Suprapubic skin (tissue), 4 donors: Measurements from ENCODE around the gene RAET1E. TPM values are rescaled to one million over a fixed set of nuclear protein-coding genes. Genes with fewer than 3 reads are reported as not detected.
A peak's percentile ranks its signal among the peaks of the same experiment; 100 is the strongest.

Source experiments
- DNase-seq, 2 donors: peaks; one replicate each; pipeline ENCODE4 v3.0.0-alpha.2; 2019; ENCODE audit warnings: low spot score in 2 of 2
- H3K27ac ChIP-seq: fragments of 200-600 bp; sonication (generic); one replicate; pipeline ENCODE4 v1.5.1; 2019
- H3K27me3 ChIP-seq: fragments of 200-600 bp; sonication (generic); one replicate; pipeline ENCODE4 v1.5.1; 2019
- H3K36me3 ChIP-seq: fragments of 200-600 bp; sonication (generic); one replicate; pipeline ENCODE4 v1.5.1; 2019
- H3K4me1 ChIP-seq: fragments of 200-600 bp; sonication (generic); one replicate; pipeline ENCODE4 v1.5.1; 2019
- H3K4me3 ChIP-seq: fragments of 200-600 bp; sonication (generic); one replicate; pipeline ENCODE4 v1.5.1; 2019; ENCODE audit warnings: mild to moderate bottlenecking
- H3K9me3 ChIP-seq: fragments of 200-600 bp; sonication (generic); one replicate; pipeline ENCODE4 v1.5.1; 2019
- EP300 ChIP-seq: sonication (generic); formaldehyde crosslinking; IDR thresholded peaks from one replicate; pipeline ENCODE4 v1.6.1; 2017; ENCODE audit warnings: antibody characterized with exemption
- POLR2A ChIP-seq, 2 donors: fragments of 450-650 bp; IDR thresholded peaks; one replicate each; pipeline ENCODE4 v1.6.1; 2017; ENCODE audit warnings: antibody characterized with exemption in 2 of 2, mild to moderate bottlenecking in 2 of 2, moderate library complexity in 2 of 2
- POLR2AphosphoS5 ChIP-seq, 3 donors: sonication (generic); formaldehyde crosslinking; IDR thresholded peaks; one replicate each; pipeline ENCODE4 v1.6.1; 2017; ENCODE audit warnings: antibody characterized with exemption in 3 of 3
- WGBS: methylation state at CpG from one replicate; pipeline ENCODE4 v1.1.5; 2018; 5-methylcytosine and 5-hydroxymethylcytosine counted together
- total RNA-seq, 4 donors: library from RNA; depleted of rRNA; stranded (reverse); fragments of >200 nt; gene quantifications; one replicate each; pipeline ENCODE4 v1.1.0, GENCODE V29; 2016
- TF ChIP-seq, protein P1 (sequence below), 2 donors: fragments of 200-600 bp in 1 of 2; fragments of 450-650 bp in 1 of 2; sonication (generic) in 1 of 2; IDR thresholded peaks; one replicate each; pipeline ENCODE4 v1.5.1; 2016 to 2019; ENCODE audit warnings: antibody characterized with exemption in 2 of 2, mild to moderate bottlenecking in 1 of 2, moderate library complexity in 1 of 2

The RAET1E gene
- total RNA-seq, 4 donors from 2014 or later = 14.4 to 46.8 (median 22.8) TPM

DNA sequence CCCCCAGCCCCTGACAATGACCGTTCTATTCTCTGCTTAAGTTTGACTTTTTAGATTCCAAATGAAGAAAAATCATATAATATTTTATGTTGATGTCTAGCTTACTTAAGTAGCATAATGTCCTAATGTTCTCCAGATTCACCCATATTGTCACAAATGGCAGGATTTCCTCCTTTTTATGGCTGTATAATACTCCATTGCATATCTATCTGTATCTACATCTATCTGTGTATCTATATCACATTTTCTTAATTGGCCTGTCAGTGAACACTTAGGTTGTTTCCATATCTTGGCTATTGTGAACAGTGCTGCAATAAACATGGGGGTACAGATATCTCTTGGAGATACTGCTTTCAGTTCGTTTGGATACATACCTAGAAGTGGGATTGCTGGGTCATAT is 26.7 kb downstream of the RAET1E start:
- Histone ChIP-seq H3K9me3 (no peaks in the 10 kb centered on the region), H3K27me3 (no peaks in the 10 kb centered on the region), H3K4me3 (no peak overlapping the region), H3K27ac (no peak overlapping the region), H3K4me1 (no peaks in the 10 kb centered on the region), H3K36me3 (no peaks in the 10 kb centered on the region)
- 93% methylated on average over 2 of the region's 2 CpGs for WGBS
- TF ChIP-seq POLR2AphosphoS5 (IDR thresholded peaks at IDR 0.05) = no peak
- TF ChIP-seq POLR2A (IDR thresholded peaks at IDR 0.05) = no peak
- TF ChIP-seq, protein P1, sequence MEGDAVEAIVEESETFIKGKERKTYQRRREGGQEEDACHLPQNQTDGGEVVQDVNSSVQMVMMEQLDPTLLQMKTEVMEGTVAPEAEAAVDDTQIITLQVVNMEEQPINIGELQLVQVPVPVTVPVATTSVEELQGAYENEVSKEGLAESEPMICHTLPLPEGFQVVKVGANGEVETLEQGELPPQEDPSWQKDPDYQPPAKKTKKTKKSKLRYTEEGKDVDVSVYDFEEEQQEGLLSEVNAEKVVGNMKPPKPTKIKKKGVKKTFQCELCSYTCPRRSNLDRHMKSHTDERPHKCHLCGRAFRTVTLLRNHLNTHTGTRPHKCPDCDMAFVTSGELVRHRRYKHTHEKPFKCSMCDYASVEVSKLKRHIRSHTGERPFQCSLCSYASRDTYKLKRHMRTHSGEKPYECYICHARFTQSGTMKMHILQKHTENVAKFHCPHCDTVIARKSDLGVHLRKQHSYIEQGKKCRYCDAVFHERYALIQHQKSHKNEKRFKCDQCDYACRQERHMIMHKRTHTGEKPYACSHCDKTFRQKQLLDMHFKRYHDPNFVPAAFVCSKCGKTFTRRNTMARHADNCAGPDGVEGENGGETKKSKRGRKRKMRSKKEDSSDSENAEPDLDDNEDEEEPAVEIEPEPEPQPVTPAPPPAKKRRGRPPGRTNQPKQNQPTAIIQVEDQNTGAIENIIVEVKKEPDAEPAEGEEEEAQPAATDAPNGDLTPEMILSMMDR (IDR thresholded peaks at IDR 0.05) = no peak
- no peak for TF ChIP-seq EP300
- DNase-seq = no peak

- no peak overlapping the region for H3K27ac ChIP-seq
- no peaks in the 10 kb centered on the region for H3K27me3 ChIP-seq
- 88% methylated on average over 10 of the region's 10 CpGs for WGBS
- TF ChIP-seq EP300 = no peak
- no peak for TF ChIP-seq POLR2AphosphoS5 (IDR thresholded peaks at IDR 0.05)
- TF ChIP-seq, protein P1 (IDR thresholded peaks at IDR 0.05) = no peak
- no peak for TF ChIP-seq POLR2A (IDR thresholded peaks at IDR 0.05)
- no peaks in the 10 kb centered on the region for H3K36me3 ChIP-seq
- H3K4me3 ChIP-seq = no peak overlapping the region
- H3K4me1 ChIP-seq = peaks cover 9% of the 10 kb centered on the region
- DNase-seq = no peak
- no peaks in the 10 kb centered on the region for H3K9me3 ChIP-seq
These were observed 28.5 kb downstream of the RAET1E start for GRCh38 chr6:149869275-149869892.

- Histone ChIP-seq H3K4me1 (peaks cover 11% of the 10 kb centered on the region), H3K36me3 (no peaks in the 10 kb centered on the region), H3K9me3 (no peaks in the 10 kb centered on the region), H3K27me3 (no peaks in the 10 kb centered on the region), H3K4me3 (no peak overlapping the region), H3K27ac (no peak overlapping the region)
- DNase-seq = no peak
- TF ChIP-seq POLR2A (IDR thresholded peaks at IDR 0.05) = no peak
- no peak for TF ChIP-seq POLR2AphosphoS5 (IDR thresholded peaks at IDR 0.05)
- TF ChIP-seq, protein P1 (IDR thresholded peaks at IDR 0.05) = no peak
- 53% methylated on average over 4 of the region's 4 CpGs for WGBS
These were observed 29.9 kb downstream of the RAET1E start for GRCh38 chr6:149867876-149868640.

GRCh38 chr6:149864578-149865535 is 33.1 kb downstream of the RAET1E start:
- DNase-seq = no peak
- H3K27ac ChIP-seq = peak overlapping the region; percentile 96
- H3K36me3 ChIP-seq = no peaks in the 10 kb centered on the region
- 13% methylated on average over 20 of the region's 23 CpGs for WGBS
- no peaks in the 10 kb centered on the region for H3K27me3 ChIP-seq
- no peaks in the 10 kb centered on the region for H3K9me3 ChIP-seq
- peaks cover 39% of the 10 kb centered on the region for H3K4me1 ChIP-seq
- TF ChIP-seq POLR2AphosphoS5 (IDR thresholded peaks at IDR 0.05) = no peak
- TF ChIP-seq, protein P1 (IDR thresholded peaks at IDR 0.05) = peak; percentile 53 to 60
- peak overlapping the region; percentile 75 for H3K4me3 ChIP-seq
